GM12878 (cell line): ENCODE data around the gene PSMD12. TPM values are rescaled to one million over a fixed set of nuclear protein-coding genes. Genes with fewer than 3 reads are reported as not detected.

ENCODE experiments used
- ATAC-seq: fragments of 200-7000 bp; cut with Tn5 transposase; 3 replicates; pipeline ENCODE4 v1.9.1; 2020; ENCODE audit warnings: mild to moderate bottlenecking, moderate library complexity
- BruUV-seq: library from RNA; stranded (reverse); fragments of 400-500 nt; replicated peaks from 2 replicates; lab custom pipeline; 2021; lab: Mats Ljungman, UMichigan
- CTCF ChIA-PET: fragments of 300-600 bp; sonication (Branson Sonifier 250); formaldehyde crosslinking; extraction: SDS; loops from one replicate; lab custom pipeline; 2021; ENCODE audit warnings: inconsistent platforms; lab: Yijun Ruan, JAX
- POLR2A ChIA-PET: fragments of 350-600 bp; formaldehyde crosslinking; extraction: SDS; loops from one replicate; lab custom pipeline; 2021; ENCODE audit warnings: inconsistent platforms; lab: Charles Lee
- RAD21 ChIA-PET: fragments of 300-600 bp; sonication (Branson Sonifier 250); formaldehyde crosslinking; loops from one replicate; lab custom pipeline; 2023; ENCODE audit warnings: antibody characterized with exemption; ENCODE audit not compliant: unreplicated experiment; lab: Charles Lee
- SMC1A ChIA-PET: fragments of 300-600 bp; sonication (Branson Sonifier 250); formaldehyde crosslinking; loops from one replicate; lab custom pipeline; 2023; ENCODE audit not compliant: unreplicated experiment, uncharacterized antibody; lab: Charles Lee
- DNase-seq: peaks from one replicate; pipeline ENCODE4 v3.0.0-alpha.2; 2011; ENCODE audit warnings: low read depth, low spot score
- FAIRE-seq: peaks from 3 replicates; lab custom pipeline; 2011; peaks lifted over from hg19 to GRCh38; lab: Jason Lieb, UNC
- H2AFZ ChIP-seq: 2 replicates; pipeline ENCODE4 v1.6.0; 2011; ENCODE audit warnings: low read depth, low read length, control low read depth; ENCODE audit not compliant: control insufficient read depth
- H3K27ac ChIP-seq: 2 replicates; pipeline ENCODE4 v1.5.1; 2011; ENCODE audit warnings: control low read depth; ENCODE audit not compliant: control insufficient read depth, insufficient read depth
- H3K27me3 ChIP-seq, 2 experiments: replicated peaks in 1 of 2; 2 replicates each; pipeline versions ENCODE4 v1.6.0 to v1.6.1; 2011; ENCODE audit warnings: low read length in 1 of 2; ENCODE audit not compliant: control insufficient read depth in 2 of 2, insufficient read depth in 2 of 2
- H3K36me3 ChIP-seq, 2 experiments: 2 replicates each; pipeline ENCODE4 v1.5.1; 2011; ENCODE audit warnings: low read length in 1 of 2; ENCODE audit not compliant: control insufficient read depth in 2 of 2, insufficient read depth in 2 of 2
- H3K4me1 ChIP-seq: 2 replicates; pipeline ENCODE4 v1.6.1; 2011; ENCODE audit warnings: mild to moderate bottlenecking, low read length, moderate library complexity, mixed read lengths; ENCODE audit not compliant: control insufficient read depth, insufficient read depth
- H3K4me2 ChIP-seq: 2 replicates; pipeline ENCODE4 v1.6.0; 2011; ENCODE audit warnings: control low read depth; ENCODE audit not compliant: control insufficient read depth, insufficient read depth
- H3K4me3 ChIP-seq: fragments of 200-600 bp; sonication (generic); 2 replicates; pipeline ENCODE4 v1.5.1; 2016
- H3K79me2 ChIP-seq: 2 replicates; pipeline ENCODE4 v1.6.0; 2011; ENCODE audit warnings: low read length; ENCODE audit not compliant: control insufficient read depth, insufficient read depth
- H3K9ac ChIP-seq: 2 replicates; pipeline ENCODE4 v1.8.0; 2011; ENCODE audit warnings: low read length, control low read depth, mixed read lengths; ENCODE audit not compliant: control insufficient read depth, insufficient read depth
- H3K9me3 ChIP-seq: replicated peaks from 3 replicates; pipeline ENCODE4 v1.5.1; 2011; ENCODE audit warnings: mild to moderate bottlenecking, low read length; ENCODE audit not compliant: control insufficient read depth, insufficient read depth
- H4K20me1 ChIP-seq: 2 replicates; pipeline ENCODE4 v1.6.0; 2011; ENCODE audit not compliant: control insufficient read depth, insufficient read depth
- BCL11A ChIP-seq: IDR thresholded peaks from 2 replicates; pipeline ENCODE4 v1.6.1; 2011; ENCODE audit warnings: low read depth, low read length
- BHLHE40 ChIP-seq, 2 experiments: fragments of 450-650 bp in 1 of 2; IDR thresholded peaks; 2 replicates each; pipeline ENCODE4 v1.6.1; 2011 to 2017; ENCODE audit warnings: low read depth in 2 of 2, borderline replicate concordance in 1 of 2, improper control_type of control experiment in 1 of 2, low read length in 1 of 2, mild to moderate bottlenecking in 1 of 2
- CBX5 ChIP-seq: sonication (generic); IDR thresholded peaks from 2 replicates; pipeline ENCODE4 v1.6.1; 2016; ENCODE audit warnings: low read depth, moderate library complexity, mild to moderate bottlenecking, inconsistent platforms
- FOS ChIP-seq: IDR thresholded peaks from 3 replicates; pipeline ENCODE4 v1.6.1; 2011; ENCODE audit warnings: borderline replicate concordance; ENCODE audit not compliant: insufficient read length; ENCODE audit errors: extremely low read depth
- MTA2 ChIP-seq: fragments of 450-650 bp; IDR thresholded peaks from 2 replicates; pipeline ENCODE4 v1.6.1; 2016; ENCODE audit warnings: low read depth, mild to moderate bottlenecking, moderate library complexity
- MTA3 ChIP-seq: IDR thresholded peaks from 2 replicates; pipeline ENCODE4 v1.6.1; 2012; ENCODE audit warnings: low read length, inconsistent platforms, borderline replicate concordance
- MYB ChIP-seq: fragments of 150-350 bp; IDR thresholded peaks from 2 replicates; pipeline ENCODE4 v1.6.1; 2014; ENCODE audit warnings: mild to moderate bottlenecking, low read depth, low read length, borderline replicate concordance
- MYC ChIP-seq: IDR thresholded peaks from 2 replicates; pipeline ENCODE4 v1.6.1; 2011; ENCODE audit warnings: mild to moderate bottlenecking, low read length, moderate library complexity, inconsistent platforms; ENCODE audit not compliant: insufficient read depth, insufficient replicate concordance, insufficient read length, severe bottlenecking
- NFIC ChIP-seq: IDR thresholded peaks from 2 replicates; pipeline ENCODE4 v1.6.1; 2012; ENCODE audit warnings: low read depth, mild to moderate bottlenecking, inconsistent platforms, low read length, moderate library complexity
- NR2F1 ChIP-seq: fragments of 450-650 bp; conservative IDR thresholded peaks from 2 replicates; pipeline ENCODE4 v1.6.1; 2017; ENCODE audit warnings: mild to moderate bottlenecking
- RUNX3 ChIP-seq: IDR thresholded peaks from 2 replicates; pipeline ENCODE4 v1.6.1; 2012; ENCODE audit warnings: low read length, inconsistent platforms
- TBL1XR1 ChIP-seq: IDR thresholded peaks from 2 replicates; pipeline ENCODE4 v1.6.1; 2012; ENCODE audit warnings: low read depth, low read length, improper control_type of control experiment
- ZNF384 ChIP-seq: IDR thresholded peaks from 2 replicates; pipeline ENCODE4 v1.6.1; 2012; ENCODE audit warnings: low read depth, mild to moderate bottlenecking, low read length, improper control_type of control experiment, borderline replicate concordance
- WGBS: methylation state at CpG from one replicate; pipeline ENCODE4 v1.1.6; 2016; ENCODE audit warnings: low lambda C conversion rate; ENCODE audit not compliant: insufficient replicate concordance, insufficient coverage; ENCODE audit errors: missing lambda C conversion rate; 5-methylcytosine and 5-hydroxymethylcytosine counted together
- in situ Hi-C: fragments of 300-500 bp; cut with MboI; formaldehyde crosslinking; loops from 9 replicates; pipeline ENCODE4 v1.14.3; 2018; ENCODE audit warnings: mixed read lengths
- intact Hi-C: fragments of 100-400 bp; cut with micrococcal nuclease; formaldehyde crosslinking; loops from one replicate; pipeline ENCODE4 v1.14.2; 2022; ENCODE audit not compliant: unreplicated experiment
- polyA plus RNA-seq, 11 experiments: library from polyadenylated mRNA; depleted of rRNA in 4 of 11; unstranded in 6 of 11; stranded (reverse) in 5 of 11; fragments of >200 nt; fragmentation: Nextera tagmentation in 4 of 11; fragmentation: Illumina TruSeq in 1 of 11; extraction: Ambion mirVana in 4 of 11; extraction: Trizol in 1 of 11; gene quantifications; 1 replicate in 1 of 11; 2 replicates in 10 of 11; pipeline versions ENCODE4 v1.2.1 to v1.2.3, GENCODE V29; 2011 to 2016; ENCODE audit warnings: inconsistent platforms in 2 of 11, missing spikeins in 2 of 11, low read depth in 1 of 11
- total RNA-seq, 4 experiments: library from RNA; depleted of rRNA in 3 of 4; stranded (reverse); fragments of >200 nt in 3 of 4; fragmentation: Illumina TruSeq in 1 of 4; extraction: Trizol in 1 of 4; gene quantifications; 2 replicates each; pipeline versions ENCODE4 v1.2.1 to v1.2.3, GENCODE V29; 2013 to 2021
- TF ChIP-seq, protein P1 (sequence below): fragments of 450-650 bp; IDR thresholded peaks from 2 replicates; pipeline ENCODE4 v1.6.1; 2016; ENCODE audit warnings: mild to moderate bottlenecking
- TF ChIP-seq, protein P2 (sequence below): IDR thresholded peaks from 2 replicates; pipeline ENCODE4 v1.6.1; 2012; ENCODE audit warnings: improper control_type of control experiment, low read depth, low read length; ENCODE audit not compliant: insufficient replicate concordance

The PSMD12 gene
- total and polyA plus RNA-seq, 10 of the 15 experiments (the other 5 are each of a cell fraction or from before 2014, with no cell fraction given), result 19.8 to 149 (median 47.5) TPM

DNA sequence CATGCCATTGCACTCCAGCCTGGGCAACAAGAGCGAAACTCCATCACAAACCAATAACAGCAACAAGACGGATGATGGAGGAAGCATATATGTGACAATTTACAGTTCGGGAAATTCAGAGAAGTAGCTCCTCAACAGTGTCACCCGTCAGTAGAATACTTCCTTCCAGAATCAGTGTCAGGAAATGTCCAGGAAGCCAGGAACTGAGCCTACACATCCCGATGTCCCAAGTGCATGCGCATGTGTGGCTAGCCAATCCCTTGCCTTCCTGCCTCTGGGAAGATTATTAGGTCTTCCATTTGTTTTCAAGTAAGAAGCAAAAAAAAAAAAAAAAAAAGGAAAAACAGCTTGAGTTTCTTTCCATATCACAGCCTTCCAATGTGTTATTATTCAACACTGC lies 9.3 kb upstream of the PSMD12 start:
- WGBS, result 74% methylated on average over 6 of the region's 6 CpGs
- Histone ChIP-seq H3K4me2 (no peak overlapping the region), H2AFZ (no peak overlapping the region), H3K27me3 (no peaks in the 10 kb centered on the region), H3K9ac (no peak overlapping the region), H3K79me2 (peaks cover 35% of the 10 kb centered on the region), H3K36me3 (no peaks in the 10 kb centered on the region), H3K4me1 (no peaks in the 10 kb centered on the region; the same call in 1 of the 2 replicates), H4K20me1 (no peaks in the 10 kb centered on the region), H3K4me3 (no peak overlapping the region), H3K27ac (no peak overlapping the region), H3K9me3 (no peaks in the 10 kb centered on the region)
- BruUV-seq, result no TSS peak
- in situ Hi-C loops (loop anchor here (5.0 kb wide), 3 partner anchors 227 to 312 kb away; no protein-coding TSS in a partner anchor), intact Hi-C loops (loop anchor here (2.0 to 10.0 kb wide), 7 partner anchors 187 to 661 kb away; partner anchors contain the start of gene NOL11)
- SMC1A ChIA-PET, result interaction anchor here (0.9 to 6.0 kb wide), 26 partner anchors 9 to 402 kb away, joined by 3 to 58 read pairs (median 6); partner anchors contain the start of genes NOL11 and PSMD12
- FAIRE-seq (no peak), ATAC-seq (no peak), DNase-seq (no peak)
- POLR2A ChIA-PET, result interaction anchor here (0.6 to 1.7 kb wide), 11 partner anchors 11 to 387 kb away, joined by 3 to 6 read pairs (median 4); no protein-coding TSS in a partner anchor
- no peak for TF ChIP-seq MTA2
- TF ChIP-seq FOS, result no peak
- no peak for TF ChIP-seq NFIC
- TF ChIP-seq CBX5, result no peak
- TF ChIP-seq, protein P1, sequence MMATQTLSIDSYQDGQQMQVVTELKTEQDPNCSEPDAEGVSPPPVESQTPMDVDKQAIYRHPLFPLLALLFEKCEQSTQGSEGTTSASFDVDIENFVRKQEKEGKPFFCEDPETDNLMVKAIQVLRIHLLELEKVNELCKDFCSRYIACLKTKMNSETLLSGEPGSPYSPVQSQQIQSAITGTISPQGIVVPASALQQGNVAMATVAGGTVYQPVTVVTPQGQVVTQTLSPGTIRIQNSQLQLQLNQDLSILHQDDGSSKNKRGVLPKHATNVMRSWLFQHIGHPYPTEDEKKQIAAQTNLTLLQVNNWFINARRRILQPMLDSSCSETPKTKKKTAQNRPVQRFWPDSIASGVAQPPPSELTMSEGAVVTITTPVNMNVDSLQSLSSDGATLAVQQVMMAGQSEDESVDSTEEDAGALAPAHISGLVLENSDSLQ, result no peak
- no peak for TF ChIP-seq BHLHE40 (IDR thresholded peaks at IDR 0.05; ENCODE audit: borderline replicate concordance in 1 of 2, low read depth in 2 of 2, low read length in 1 of 2)
- TF ChIP-seq TBL1XR1, result no peak
- TF ChIP-seq MYC, result no peak
- no peak for TF ChIP-seq ZNF384
- TF ChIP-seq, protein P2, sequence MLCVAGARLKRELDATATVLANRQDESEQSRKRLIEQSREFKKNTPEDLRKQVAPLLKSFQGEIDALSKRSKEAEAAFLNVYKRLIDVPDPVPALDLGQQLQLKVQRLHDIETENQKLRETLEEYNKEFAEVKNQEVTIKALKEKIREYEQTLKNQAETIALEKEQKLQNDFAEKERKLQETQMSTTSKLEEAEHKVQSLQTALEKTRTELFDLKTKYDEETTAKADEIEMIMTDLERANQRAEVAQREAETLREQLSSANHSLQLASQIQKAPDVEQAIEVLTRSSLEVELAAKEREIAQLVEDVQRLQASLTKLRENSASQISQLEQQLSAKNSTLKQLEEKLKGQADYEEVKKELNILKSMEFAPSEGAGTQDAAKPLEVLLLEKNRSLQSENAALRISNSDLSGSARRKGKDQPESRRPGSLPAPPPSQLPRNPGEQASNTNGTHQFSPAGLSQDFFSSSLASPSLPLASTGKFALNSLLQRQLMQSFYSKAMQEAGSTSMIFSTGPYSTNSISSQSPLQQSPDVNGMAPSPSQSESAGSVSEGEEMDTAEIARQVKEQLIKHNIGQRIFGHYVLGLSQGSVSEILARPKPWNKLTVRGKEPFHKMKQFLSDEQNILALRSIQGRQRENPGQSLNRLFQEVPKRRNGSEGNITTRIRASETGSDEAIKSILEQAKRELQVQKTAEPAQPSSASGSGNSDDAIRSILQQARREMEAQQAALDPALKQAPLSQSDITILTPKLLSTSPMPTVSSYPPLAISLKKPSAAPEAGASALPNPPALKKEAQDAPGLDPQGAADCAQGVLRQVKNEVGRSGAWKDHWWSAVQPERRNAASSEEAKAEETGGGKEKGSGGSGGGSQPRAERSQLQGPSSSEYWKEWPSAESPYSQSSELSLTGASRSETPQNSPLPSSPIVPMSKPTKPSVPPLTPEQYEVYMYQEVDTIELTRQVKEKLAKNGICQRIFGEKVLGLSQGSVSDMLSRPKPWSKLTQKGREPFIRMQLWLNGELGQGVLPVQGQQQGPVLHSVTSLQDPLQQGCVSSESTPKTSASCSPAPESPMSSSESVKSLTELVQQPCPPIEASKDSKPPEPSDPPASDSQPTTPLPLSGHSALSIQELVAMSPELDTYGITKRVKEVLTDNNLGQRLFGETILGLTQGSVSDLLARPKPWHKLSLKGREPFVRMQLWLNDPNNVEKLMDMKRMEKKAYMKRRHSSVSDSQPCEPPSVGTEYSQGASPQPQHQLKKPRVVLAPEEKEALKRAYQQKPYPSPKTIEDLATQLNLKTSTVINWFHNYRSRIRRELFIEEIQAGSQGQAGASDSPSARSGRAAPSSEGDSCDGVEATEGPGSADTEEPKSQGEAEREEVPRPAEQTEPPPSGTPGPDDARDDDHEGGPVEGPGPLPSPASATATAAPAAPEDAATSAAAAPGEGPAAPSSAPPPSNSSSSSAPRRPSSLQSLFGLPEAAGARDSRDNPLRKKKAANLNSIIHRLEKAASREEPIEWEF, result no peak
- no peak for TF ChIP-seq RUNX3
- no peak for TF ChIP-seq MYB
- no peak for TF ChIP-seq BCL11A
- TF ChIP-seq MTA3, result no peak
- TF ChIP-seq NR2F1, result no peak
- CTCF ChIA-PET, result interaction anchor here (0.6 to 19.8 kb wide), 43 partner anchors 9 to 661 kb away, joined by 3 to 291 read pairs (median 5); partner anchors contain the start of genes NOL11 and PSMD12
- RAD21 ChIA-PET, result interaction anchor here (0.6 to 8.2 kb wide), 19 partner anchors 33 to 806 kb away, joined by 3 to 74 read pairs (median 4); no protein-coding TSS in a partner anchor
